GM12878 (cell line): ENCODE measurements around the gene USP36. TPM values are rescaled to one million over a fixed set of nuclear protein-coding genes. Genes with fewer than 3 reads are reported as not detected.
A peak's percentile ranks its signal among the peaks of the same experiment; 100 is the strongest.

Experiments
- HDAC6 ChIP-seq: fragments of 200-600 bp; sonication (generic); IDR thresholded peaks from one replicate; pipeline ENCODE4 v1.8.0; 2017; ENCODE audit warnings: antibody characterized with exemption; ENCODE audit not compliant: unreplicated experiment
- HDGF ChIP-seq: fragments of 450-650 bp; IDR thresholded peaks from 2 replicates; pipeline ENCODE4 v1.6.1; 2016; ENCODE audit warnings: antibody characterized with exemption
- KLF5 ChIP-seq: fragments of 450-650 bp; IDR thresholded peaks from 2 replicates; pipeline ENCODE4 v1.6.1; 2014; ENCODE audit warnings: mild to moderate bottlenecking; ENCODE audit not compliant: partially characterized antibody
- LARP7 ChIP-seq: fragments of 450-650 bp; IDR thresholded peaks from 2 replicates; pipeline ENCODE4 v1.6.1; 2017; ENCODE audit warnings: mild to moderate bottlenecking
- MEF2B ChIP-seq: fragments of 450-650 bp; IDR thresholded peaks from 2 replicates; pipeline ENCODE4 v1.6.1; 2018; ENCODE audit warnings: mild to moderate bottlenecking, moderate library complexity; ENCODE audit not compliant: partially characterized antibody, poor library complexity, severe bottlenecking
- POLR2A ChIP-seq: IDR thresholded peaks from 2 replicates; pipeline ENCODE4 v1.6.1; 2011; ENCODE audit warnings: low read depth, mild to moderate bottlenecking, low read length
- POLR2AphosphoS5 ChIP-seq: IDR thresholded peaks from 2 replicates; pipeline ENCODE4 v1.6.1; 2011; ENCODE audit warnings: mild to moderate bottlenecking, low read length, inconsistent platforms
- RB1 ChIP-seq: fragments of 450-650 bp; formaldehyde crosslinking; IDR thresholded peaks from 2 replicates; pipeline ENCODE4 v1.6.1; 2017; ENCODE audit warnings: mild to moderate bottlenecking, borderline replicate concordance
- RUNX3 ChIP-seq: IDR thresholded peaks from 2 replicates; pipeline ENCODE4 v1.6.1; 2012; ENCODE audit warnings: low read length, inconsistent platforms
- YY1 ChIP-seq: IDR thresholded peaks from 2 replicates; pipeline ENCODE4 v1.6.1; 2011; ENCODE audit warnings: low read depth, mild to moderate bottlenecking, low read length
- ZNF24 ChIP-seq: fragments of 450-650 bp; IDR thresholded peaks from 2 replicates; pipeline ENCODE4 v1.6.1; 2017; ENCODE audit warnings: antibody characterized with exemption, mild to moderate bottlenecking
- polyA plus RNA-seq, 11 experiments: library from polyadenylated mRNA; depleted of rRNA in 4 of 11; unstranded in 6 of 11; stranded (reverse) in 5 of 11; fragments of >200 nt; fragmentation: Nextera tagmentation in 4 of 11; fragmentation: Illumina TruSeq in 1 of 11; extraction: Ambion mirVana in 4 of 11; extraction: Trizol in 1 of 11; gene quantifications; 1 replicate in 1 of 11; 2 replicates in 10 of 11; pipeline versions ENCODE4 v1.2.1 to v1.2.3, GENCODE V29; 2011 to 2016; ENCODE audit warnings: inconsistent platforms in 2 of 11, missing spikeins in 2 of 11, low read depth in 1 of 11
- total RNA-seq, 4 experiments: library from RNA; depleted of rRNA in 3 of 4; stranded (reverse); fragments of >200 nt in 3 of 4; fragmentation: Illumina TruSeq in 1 of 4; extraction: Trizol in 1 of 4; gene quantifications; 2 replicates each; pipeline versions ENCODE4 v1.2.1 to v1.2.3, GENCODE V29; 2013 to 2021
- TF ChIP-seq, protein P1 (sequence below): fragments of 450-650 bp; conservative IDR thresholded peaks from 2 replicates; pipeline ENCODE4 v1.6.1; 2017; ENCODE audit warnings: mild to moderate bottlenecking, moderate library complexity
- TF ChIP-seq, protein P2 (sequence below): fragments of 150-350 bp; IDR thresholded peaks from 2 replicates; pipeline ENCODE4 v1.6.1; 2014; ENCODE audit warnings: mild to moderate bottlenecking, low read depth, low read length

USP36 gene
- total and polyA plus RNA-seq, 10 of the 15 experiments (the other 5 are each of a cell fraction or from before 2014, with no cell fraction given), result 7.2 to 65.7 (median 33.6) TPM

DNA sequence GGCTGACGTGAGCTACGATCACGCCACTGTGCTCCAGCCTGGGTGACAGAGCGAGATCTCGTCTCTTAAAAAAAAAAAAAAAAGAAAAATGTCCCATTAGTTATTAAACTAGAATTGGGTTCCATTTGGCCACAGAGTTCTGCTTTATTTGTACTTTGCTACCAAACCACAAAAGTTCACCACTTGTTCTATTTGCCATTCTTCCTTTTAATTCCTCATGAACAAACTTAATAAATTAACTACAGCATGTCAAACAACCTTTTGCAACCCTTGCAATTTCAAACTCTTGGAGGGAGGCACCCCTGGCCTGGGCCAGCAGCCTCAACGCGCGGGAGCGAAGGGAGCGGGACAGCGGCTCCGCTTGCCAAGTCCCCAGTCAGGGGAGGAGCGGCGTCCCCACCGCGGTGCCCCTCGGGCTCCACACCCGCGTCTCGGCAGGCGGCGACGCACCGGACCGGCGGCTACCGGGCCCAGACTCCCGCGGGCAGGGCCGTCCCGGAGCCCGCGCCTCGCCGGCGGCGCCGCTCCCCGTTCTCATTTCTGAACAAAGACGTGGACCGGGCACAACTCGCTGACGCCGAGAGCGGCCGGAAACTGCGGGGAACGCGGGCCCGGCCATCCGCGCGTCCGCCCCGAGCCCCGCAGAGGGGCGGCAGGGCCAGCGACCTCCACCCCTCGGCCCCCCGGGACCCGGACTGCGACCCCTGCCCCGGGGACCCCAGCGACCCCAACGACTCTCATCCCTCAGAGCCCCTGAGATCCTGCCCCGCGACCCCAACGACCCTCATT lies 59.3 kb downstream of the USP36 start (continued):
- TF ChIP-seq RB1 (0 out of 2 replicates have a peak, but pooled peaks have one; percentile 35), YY1 (0 out of 2 replicates have a peak, but pooled peaks have one; percentile 9), POLR2A (peak; percentile 66), LARP7 (peak; percentile 97), ZNF24 (0 out of 2 replicates have a peak, but pooled peaks have one; percentile 15), MEF2B (peak; percentile 21), HDAC6 (no peak), POLR2AphosphoS5 (peak; percentile 44), KLF5 (no peak), RUNX3 (0 out of 2 replicates have a peak, but pooled peaks have one; percentile 15), HDGF (no peak)
- TF ChIP-seq, protein P1, sequence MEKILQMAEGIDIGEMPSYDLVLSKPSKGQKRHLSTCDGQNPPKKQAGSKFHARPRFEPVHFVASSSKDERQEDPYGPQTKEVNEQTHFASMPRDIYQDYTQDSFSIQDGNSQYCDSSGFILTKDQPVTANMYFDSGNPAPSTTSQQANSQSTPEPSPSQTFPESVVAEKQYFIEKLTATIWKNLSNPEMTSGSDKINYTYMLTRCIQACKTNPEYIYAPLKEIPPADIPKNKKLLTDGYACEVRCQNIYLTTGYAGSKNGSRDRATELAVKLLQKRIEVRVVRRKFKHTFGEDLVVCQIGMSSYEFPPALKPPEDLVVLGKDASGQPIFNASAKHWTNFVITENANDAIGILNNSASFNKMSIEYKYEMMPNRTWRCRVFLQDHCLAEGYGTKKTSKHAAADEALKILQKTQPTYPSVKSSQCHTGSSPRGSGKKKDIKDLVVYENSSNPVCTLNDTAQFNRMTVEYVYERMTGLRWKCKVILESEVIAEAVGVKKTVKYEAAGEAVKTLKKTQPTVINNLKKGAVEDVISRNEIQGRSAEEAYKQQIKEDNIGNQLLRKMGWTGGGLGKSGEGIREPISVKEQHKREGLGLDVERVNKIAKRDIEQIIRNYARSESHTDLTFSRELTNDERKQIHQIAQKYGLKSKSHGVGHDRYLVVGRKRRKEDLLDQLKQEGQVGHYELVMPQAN, result peak; percentile 66
- TF ChIP-seq, protein P2, sequence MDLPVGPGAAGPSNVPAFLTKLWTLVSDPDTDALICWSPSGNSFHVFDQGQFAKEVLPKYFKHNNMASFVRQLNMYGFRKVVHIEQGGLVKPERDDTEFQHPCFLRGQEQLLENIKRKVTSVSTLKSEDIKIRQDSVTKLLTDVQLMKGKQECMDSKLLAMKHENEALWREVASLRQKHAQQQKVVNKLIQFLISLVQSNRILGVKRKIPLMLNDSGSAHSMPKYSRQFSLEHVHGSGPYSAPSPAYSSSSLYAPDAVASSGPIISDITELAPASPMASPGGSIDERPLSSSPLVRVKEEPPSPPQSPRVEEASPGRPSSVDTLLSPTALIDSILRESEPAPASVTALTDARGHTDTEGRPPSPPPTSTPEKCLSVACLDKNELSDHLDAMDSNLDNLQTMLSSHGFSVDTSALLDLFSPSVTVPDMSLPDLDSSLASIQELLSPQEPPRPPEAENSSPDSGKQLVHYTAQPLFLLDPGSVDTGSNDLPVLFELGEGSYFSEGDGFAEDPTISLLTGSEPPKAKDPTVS, result no peak
